H1 (cell line): ENCODE measurements around the gene MLYCD. TPM values are rescaled to one million over a fixed set of nuclear protein-coding genes. Genes with fewer than 3 reads are reported as not detected.

ENCODE experiments used
- CTCF ChIA-PET: fragments of 300-600 bp; sonication (Branson Sonifier 250); formaldehyde crosslinking; loops from one replicate; lab custom pipeline; 2021; ENCODE audit not compliant: partially characterized antibody; lab: Charles Lee
- POLR2A ChIA-PET: fragments of 300-600 bp; sonication (Branson Sonifier 250); formaldehyde crosslinking; loops from one replicate; lab custom pipeline; 2021; ENCODE audit warnings: inconsistent platforms; ENCODE audit not compliant: partially characterized antibody; lab: Charles Lee
- DNase-seq, 2 experiments: peaks; one replicate each; pipeline versions ENCODE4 v3.0.0 to v3.0.0-alpha.2; 2010 to 2022; ENCODE audit warnings: low spot score in 2 of 2, low read depth in 1 of 2, mixed read lengths in 1 of 2
- FAIRE-seq: peaks from 2 replicates; lab custom pipeline; 2011; peaks lifted over from hg19 to GRCh38; lab: Jason Lieb, UNC
- H2AFZ ChIP-seq: 2 replicates; pipeline ENCODE4 v1.8.1; 2012; ENCODE audit warnings: low read length, inconsistent platforms
- H2AK5ac ChIP-seq: 2 replicates; pipeline ENCODE4 v1.6.1; 2013; ENCODE audit warnings: low read depth, low read length
- H2BK120ac ChIP-seq: replicated peaks from 2 replicates; pipeline ENCODE3; 2013; ENCODE audit warnings: low read depth, low read length, inconsistent platforms
- H2BK12ac ChIP-seq: 2 replicates; pipeline ENCODE4 v1.6.1; 2013; ENCODE audit warnings: low read depth, low read length
- H2BK15ac ChIP-seq: 2 replicates; pipeline ENCODE4 v1.6.1; 2013; ENCODE audit warnings: low read length
- H2BK20ac ChIP-seq: 2 replicates; pipeline ENCODE4 v1.6.1; 2013; ENCODE audit warnings: low read length
- H2BK5ac ChIP-seq: 2 replicates; pipeline ENCODE4 v1.6.1; 2013; ENCODE audit warnings: low read depth, low read length
- H3K14ac ChIP-seq: 2 replicates; pipeline ENCODE4 v1.6.1; 2013; ENCODE audit warnings: inconsistent platforms; ENCODE audit not compliant: insufficient read length
- H3K18ac ChIP-seq: 2 replicates; pipeline ENCODE4 v1.6.1; 2013; ENCODE audit warnings: low read length; ENCODE audit errors: extremely low read depth
- H3K23ac ChIP-seq: 2 replicates; pipeline ENCODE4 v1.6.1; 2013; ENCODE audit warnings: inconsistent platforms; ENCODE audit not compliant: insufficient read length
- H3K23me2 ChIP-seq: 2 replicates; pipeline ENCODE4 v1.6.1; 2013; ENCODE audit warnings: low read depth, low read length
- H3K27ac ChIP-seq: 2 replicates; pipeline ENCODE4 v1.6.1; 2011; ENCODE audit warnings: low read depth, low read length, inconsistent platforms
- H3K27me3 ChIP-seq, 4 experiments: replicated peaks in 1 of 4; 1 replicate in 1 of 4; 2 replicates in 3 of 4; pipeline versions ENCODE4 v1.6.1 to v1.8.1; 2011 to 2013; ENCODE audit warnings: low read length in 3 of 4, mild to moderate bottlenecking in 3 of 4, inconsistent platforms in 2 of 4, mixed read lengths in 2 of 4, moderate library complexity in 1 of 4; ENCODE audit not compliant: control insufficient read depth in 3 of 4, insufficient read depth in 3 of 4; ENCODE audit errors: extremely low read depth in 1 of 4
- H3K36me3 ChIP-seq, 4 experiments: 2 replicates each; pipeline versions ENCODE4 v1.6.1 to v1.8.1; 2011 to 2013; ENCODE audit warnings: mild to moderate bottlenecking in 4 of 4, low read length in 3 of 4, moderate library complexity in 2 of 4, control low read depth in 1 of 4, inconsistent platforms in 1 of 4; ENCODE audit not compliant: insufficient read depth in 4 of 4, control insufficient read depth in 2 of 4
- H3K4ac ChIP-seq: replicated peaks from 2 replicates; pipeline ENCODE3; 2013; ENCODE audit warnings: low read length, low read depth, mixed read lengths, inconsistent platforms; ENCODE audit not compliant: insufficient read length
- H3K4me1 ChIP-seq, 4 experiments: replicated peaks in 1 of 4; 1 replicate in 1 of 4; 2 replicates in 3 of 4; pipeline versions ENCODE4 v1.6.1 to v1.8.1; 2011 to 2013; ENCODE audit warnings: low read length in 3 of 4, inconsistent platforms in 2 of 4, mixed read lengths in 1 of 4; ENCODE audit not compliant: insufficient read depth in 4 of 4, control insufficient read depth in 3 of 4
- H3K4me2 ChIP-seq, 2 experiments: 2 replicates each; pipeline versions ENCODE4 v1.6.1 to v1.8.1; 2011 to 2013; ENCODE audit warnings: low read depth in 2 of 2, low read length in 2 of 2, control low read depth in 1 of 2, inconsistent platforms in 1 of 2, mild to moderate bottlenecking in 1 of 2; ENCODE audit not compliant: insufficient read depth in 1 of 2
- H3K4me3 ChIP-seq, 4 experiments: fragments of 200-600, 300-600 bp in 1 of 4; sonication (generic), shearing (Covaris generic), sonication (Bioruptor Twin) in 1 of 4; 2 replicates each; pipeline versions ENCODE4 v1.5.1 to v1.8.1; 2011 to 2016; ENCODE audit warnings: low read length in 4 of 4, low read depth in 3 of 4, control low read depth in 2 of 4, inconsistent platforms in 2 of 4, mild to moderate bottlenecking in 2 of 4, mixed read lengths in 1 of 4, moderate library complexity in 1 of 4; ENCODE audit not compliant: insufficient read depth in 2 of 4; ENCODE audit errors: extremely low read depth in 1 of 4
- H3K56ac ChIP-seq: replicated peaks from 2 replicates; pipeline ENCODE3; 2013; ENCODE audit warnings: low read depth, mild to moderate bottlenecking, mixed read lengths, low read length, inconsistent platforms; ENCODE audit not compliant: insufficient read length
- H3K79me1 ChIP-seq: 2 replicates; pipeline ENCODE4 v1.6.1; 2013; ENCODE audit warnings: low read depth, low read length, control low read depth
- H3K79me2 ChIP-seq, 2 experiments: 2 replicates each; pipeline versions ENCODE4 v1.6.1 to v1.8.1; 2012 to 2013; ENCODE audit warnings: low read length in 2 of 2, mild to moderate bottlenecking in 2 of 2, inconsistent platforms in 1 of 2; ENCODE audit not compliant: insufficient read depth in 2 of 2, control insufficient read depth in 1 of 2
- H3K9ac ChIP-seq, 4 experiments: replicated peaks in 1 of 4; 1 replicate in 1 of 4; 2 replicates in 3 of 4; pipeline versions ENCODE4 v1.6.1 to v1.8.1; 2011 to 2013; ENCODE audit warnings: low read depth in 3 of 4, low read length in 3 of 4, control low read depth in 2 of 4, mild to moderate bottlenecking in 2 of 4, moderate library complexity in 2 of 4, inconsistent platforms in 1 of 4; ENCODE audit errors: extremely low read depth in 1 of 4
- H3K9me3 ChIP-seq, 2 experiments: 2 replicates each; pipeline versions ENCODE4 v1.6.1 to v1.8.1; 2012 to 2013; ENCODE audit warnings: mild to moderate bottlenecking in 2 of 2, moderate library complexity in 2 of 2, control low read depth in 1 of 2, inconsistent platforms in 1 of 2, low read depth in 1 of 2, low read length in 1 of 2, mixed read lengths in 1 of 2; ENCODE audit not compliant: insufficient read depth in 2 of 2
- H4K20me1 ChIP-seq, 2 experiments: replicated peaks in 1 of 2; 2 replicates each; pipeline versions ENCODE3 to v1.8.1; 2011 to 2013; ENCODE audit warnings: inconsistent platforms in 2 of 2, low read length in 2 of 2, mild to moderate bottlenecking in 1 of 2; ENCODE audit not compliant: insufficient read depth in 2 of 2, control insufficient read depth in 1 of 2
- H4K5ac ChIP-seq: 2 replicates; pipeline ENCODE4 v1.6.1; 2013; ENCODE audit warnings: low read length, low read depth, mixed read lengths, inconsistent platforms; ENCODE audit not compliant: insufficient read length
- H4K8ac ChIP-seq: 2 replicates; pipeline ENCODE4 v1.8.0; 2013; ENCODE audit warnings: mild to moderate bottlenecking, moderate library complexity, low read length, inconsistent platforms; ENCODE audit not compliant: insufficient read depth; ENCODE audit errors: extremely low read depth
- H4K91ac ChIP-seq: replicated peaks from 2 replicates; pipeline ENCODE3; 2013; ENCODE audit warnings: low read length, mixed read lengths, inconsistent platforms; ENCODE audit not compliant: insufficient read length
- CBX8 ChIP-seq: fragments of 300-800, 300-1000 bp; sonication (generic); IDR thresholded peaks from 2 replicates; pipeline ENCODE4 v1.7.1; 2016; ENCODE audit warnings: low read depth, low read length, borderline replicate concordance
- WGBS, 2 experiments: shearing (Covaris generic) in 1 of 2; methylation state at CpG; one replicate each; pipeline versions ENCODE4 v1.1.6 to v1.1.7; 2013 to 2015; ENCODE audit warnings: low lambda C conversion rate in 2 of 2, mixed read lengths in 2 of 2, inconsistent platforms in 1 of 2, low coverage in 1 of 2, missing lambda C conversion rate in 1 of 2; ENCODE audit not compliant: insufficient replicate concordance in 2 of 2, insufficient coverage in 1 of 2, insufficient read length in 1 of 2; ENCODE audit errors: extremely low coverage in 1 of 2, missing lambda C conversion rate in 1 of 2; 5-methylcytosine and 5-hydroxymethylcytosine counted together
- polyA plus RNA-seq, 7 experiments: library from polyadenylated mRNA; depleted of rRNA in 3 of 7; stranded (reverse) in 5 of 7; unstranded in 2 of 7; fragments of >200 nt in 5 of 7; fragments of 200-250 nt in 2 of 7; gene quantifications; 1 replicate in 5 of 7; 2 replicates in 1 of 7; 4 replicates in 1 of 7; pipeline versions ENCODE4 v1.2.1 to v1.2.3, GENCODE V29; 2011 to 2013; ENCODE audit warnings: missing spikeins in 2 of 7, mixed read lengths in 2 of 7
- total RNA-seq: library from RNA; stranded (reverse); fragmentation: NEBNext Ultra II Directional; extraction: Animal tissue kit (Norgen Biotek cat#: 25700); gene quantifications from 2 replicates; pipeline ENCODE4 v1.2.1, GENCODE V29; 2021

MLYCD gene
- total and polyA plus RNA-seq, 2 of the 8 experiments (the other 6 are each of a cell fraction or from before 2014, with no cell fraction given), result 3.7 to 7.0 TPM

GRCh38 chr16:83935005-83935857 lies 36.3 kb downstream of the MLYCD start:
- Histone ChIP-seq H2BK12ac (no peak overlapping the region), H4K5ac (no peak overlapping the region), H3K79me2 (no peaks in the 10 kb centered on the region), H3K79me1 (no peaks in the 10 kb centered on the region), H3K27ac (no peak overlapping the region), H2BK5ac (no peak overlapping the region), H3K9ac (no peak overlapping the region), H4K20me1 (peaks cover 0 to 2% of the 10 kb centered on the region in 2 experiments), H3K4me3 (no peak overlapping the region), H3K27me3 (no peaks in the 10 kb centered on the region; a peak in 1 of 7 replicates), H2BK15ac (no peak overlapping the region), H2AFZ (no peak overlapping the region), H3K18ac (no peak overlapping the region), H3K36me3 (no peaks in the 10 kb centered on the region), H3K9me3 (no peaks in the 10 kb centered on the region), H2AK5ac (no peak overlapping the region), H3K4me2 (no peak overlapping the region), H3K4me1 (peaks cover 0 to 2% (median 0%) of the 10 kb centered on the region in 4 experiments; a peak in 1 of 7 replicates), H4K91ac (no peak overlapping the region), H3K14ac (no peak overlapping the region), H3K23me2 (no peaks in the 10 kb centered on the region), H3K4ac (no peak overlapping the region), H4K8ac (no peak overlapping the region), H3K23ac (no peak overlapping the region), H3K56ac (no peak overlapping the region), H2BK20ac (no peak overlapping the region), H2BK120ac (no peak overlapping the region)
- CTCF ChIA-PET, result interaction anchor here (0.9 to 5.0 kb wide), 6 partner anchors 8 to 803 kb away, joined by 3 to 35 read pairs (median 6); no protein-coding TSS in a partner anchor
- POLR2A ChIA-PET, result interaction anchor here (1.0 to 1.1 kb wide), 3 partner anchors 9 to 75 kb away, joined by 3 read pairs; partner anchors contain the start of gene MLYCD
- TF ChIP-seq CBX8, result no peak
- WGBS, 2 experiments, result 88% methylated on average over 25 of the region's 30 CpGs; no CpG with 5 or more reads in 1 of the 2 experiments
- FAIRE-seq (no peak), DNase-seq (no peak)
